ENCODE results near the gene BBS4. TPM values are rescaled to one million over a fixed set of nuclear protein-coding genes. Genes with fewer than 3 reads are reported as not detected.
A peak's percentile ranks its signal among the peaks of the same experiment; 100 is the strongest.

Gene BBS4
- total and polyA plus RNA-seq, 9 of the 15 experiments (the other 6 are each of a cell fraction or from before 2014, with no cell fraction given): 25.1 to 80.7 (median 38.9) TPM

DNA sequence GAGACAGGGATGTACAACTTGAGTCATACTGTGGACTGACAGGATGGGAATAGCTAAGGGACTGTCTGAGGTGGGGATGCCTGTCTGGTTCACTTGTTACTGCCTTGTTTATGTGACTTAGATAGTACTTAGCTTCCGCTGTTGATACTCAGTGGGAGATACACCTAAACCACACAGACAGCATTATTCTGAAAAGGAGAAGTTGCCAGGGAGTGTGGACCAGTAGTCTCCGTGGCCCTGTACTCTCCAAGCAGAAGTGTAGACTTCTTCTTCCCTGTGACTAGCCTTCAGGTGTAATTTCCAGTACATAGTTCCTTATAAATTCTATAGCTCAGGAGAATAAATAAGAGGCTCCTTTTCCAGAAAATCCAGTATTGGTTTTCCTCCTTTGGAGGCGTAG, 5.1 kb upstream of the BBS4 start:
- no peaks in the 10 kb centered on the region for H3K9me1 ChIP-seq (ENCODE audit: control insufficient read depth, insufficient read depth, low read length)
- H3K79me2 ChIP-seq (ENCODE audit: control insufficient read depth, insufficient read depth, low read length): no peaks in the 10 kb centered on the region
- POLR2A ChIA-PET: interaction anchor here (0.6 kb wide), 1 partner anchor 99 kb away, joined by 3 read pairs; no protein-coding TSS in a partner anchor
- in situ Hi-C loops (cut with MboI): no loop called here
- 21% methylated on average over 3 of the region's 3 CpGs for WGBS (ENCODE audit: insufficient coverage, low coverage, missing lambda C conversion rate)
- BruUV-seq (replicated peaks): no TSS peak
- H2AFZ ChIP-seq (ENCODE audit: low read depth, low read length): no peak overlapping the region; the same call in 1 of the 2 replicates
- no peaks in the 10 kb centered on the region for H3K36me3 ChIP-seq (ENCODE audit: control insufficient read depth, insufficient read depth, low read length)
- no peak overlapping the region for H3K9ac ChIP-seq (ENCODE audit: insufficient read depth in 1 of 2, low read depth in 2 of 2, low read length in 2 of 2)
- H3K4me1 ChIP-seq (replicated peaks in 1 of 2; ENCODE audit: control insufficient read depth in 2 of 2, insufficient read depth in 2 of 2, low read length in 2 of 2): peaks cover 0 to 5% of the 10 kb centered on the region in 2 experiments; a peak in 2 of 5 replicates
- CTCF ChIA-PET (ENCODE audit: low intra/inter-chr PET ratio): no interaction called here
- H4K20me1 ChIP-seq (replicated peaks; ENCODE audit: control insufficient read depth, insufficient read depth, low read length): no peaks in the 10 kb centered on the region
- DNase-seq (ENCODE audit: extremely low read depth in 1 of 4, low spot score in 3 of 4) (no peak), FAIRE-seq (peak; percentile 64), ATAC-seq (peak; percentile 39)
- intact Hi-C loops (cut with micrococcal nuclease): no loop called here
- TF ChIP-seq, protein P1, sequence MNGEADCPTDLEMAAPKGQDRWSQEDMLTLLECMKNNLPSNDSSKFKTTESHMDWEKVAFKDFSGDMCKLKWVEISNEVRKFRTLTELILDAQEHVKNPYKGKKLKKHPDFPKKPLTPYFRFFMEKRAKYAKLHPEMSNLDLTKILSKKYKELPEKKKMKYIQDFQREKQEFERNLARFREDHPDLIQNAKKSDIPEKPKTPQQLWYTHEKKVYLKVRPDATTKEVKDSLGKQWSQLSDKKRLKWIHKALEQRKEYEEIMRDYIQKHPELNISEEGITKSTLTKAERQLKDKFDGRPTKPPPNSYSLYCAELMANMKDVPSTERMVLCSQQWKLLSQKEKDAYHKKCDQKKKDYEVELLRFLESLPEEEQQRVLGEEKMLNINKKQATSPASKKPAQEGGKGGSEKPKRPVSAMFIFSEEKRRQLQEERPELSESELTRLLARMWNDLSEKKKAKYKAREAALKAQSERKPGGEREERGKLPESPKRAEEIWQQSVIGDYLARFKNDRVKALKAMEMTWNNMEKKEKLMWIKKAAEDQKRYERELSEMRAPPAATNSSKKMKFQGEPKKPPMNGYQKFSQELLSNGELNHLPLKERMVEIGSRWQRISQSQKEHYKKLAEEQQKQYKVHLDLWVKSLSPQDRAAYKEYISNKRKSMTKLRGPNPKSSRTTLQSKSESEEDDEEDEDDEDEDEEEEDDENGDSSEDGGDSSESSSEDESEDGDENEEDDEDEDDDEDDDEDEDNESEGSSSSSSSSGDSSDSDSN (IDR thresholded peaks at IDR 0.05; ENCODE audit: borderline replicate concordance in 1 of 2, low read depth in 2 of 2, low read length in 2 of 2): no peak
- no peak for TF ChIP-seq MEF2A (IDR thresholded peaks at IDR 0.05; ENCODE audit: control insufficient read depth, low read depth, low read length)
- H3K9me3 ChIP-seq (replicated peaks; ENCODE audit: control insufficient read depth, insufficient read depth, low read depth, low read length): no peaks in the 10 kb centered on the region
- no peak overlapping the region for H3K27ac ChIP-seq (ENCODE audit: extremely low read depth, low read depth, low read length)
- H3K27me3 ChIP-seq (ENCODE audit: control insufficient read depth in 2 of 2, insufficient read depth in 2 of 2, low read length in 2 of 2): peaks cover 13 to 18% of the 10 kb centered on the region in 2 experiments; a peak in 4 of 5 replicates
- no peak overlapping the region for H3K4me3 ChIP-seq
- H3K4me2 ChIP-seq (ENCODE audit: insufficient read depth, low read length): no peak overlapping the region

DNA sequence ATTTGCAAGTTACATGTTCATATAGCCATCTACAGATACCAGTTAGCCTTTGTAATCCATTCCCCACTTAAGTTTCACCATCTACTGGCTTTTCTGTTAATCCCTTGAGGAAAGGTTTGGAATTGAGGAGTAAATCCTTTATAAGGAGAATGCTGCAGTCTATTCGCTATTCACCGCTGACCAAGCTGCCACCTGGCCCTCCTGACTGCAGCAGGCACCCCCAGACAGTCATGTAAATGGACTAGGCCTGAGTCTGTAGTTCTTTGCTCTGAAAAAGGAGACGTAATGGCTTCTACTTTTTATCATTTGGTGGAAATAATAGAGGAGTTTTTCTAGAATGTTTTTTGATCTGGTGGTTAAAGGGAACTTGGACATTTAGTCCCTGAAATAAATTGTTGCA, 3.2 kb upstream of the BBS4 start:
- in situ Hi-C loops (cut with MboI): no loop called here
- CTCF ChIA-PET (ENCODE audit: low intra/inter-chr PET ratio): no interaction called here
- TF ChIP-seq CBX2 (IDR thresholded peaks at IDR 0.05; ENCODE audit: insufficient read depth, low read length, poor library complexity, severe bottlenecking): no peak
- TF ChIP-seq ZNF174 (CRISPR knock-in tag; IDR thresholded peaks at IDR 0.05): no peak
- TF ChIP-seq TAF9B (IDR thresholded peaks at IDR 0.05; ENCODE audit: partially characterized antibody): no peak
- TF ChIP-seq, protein P2, sequence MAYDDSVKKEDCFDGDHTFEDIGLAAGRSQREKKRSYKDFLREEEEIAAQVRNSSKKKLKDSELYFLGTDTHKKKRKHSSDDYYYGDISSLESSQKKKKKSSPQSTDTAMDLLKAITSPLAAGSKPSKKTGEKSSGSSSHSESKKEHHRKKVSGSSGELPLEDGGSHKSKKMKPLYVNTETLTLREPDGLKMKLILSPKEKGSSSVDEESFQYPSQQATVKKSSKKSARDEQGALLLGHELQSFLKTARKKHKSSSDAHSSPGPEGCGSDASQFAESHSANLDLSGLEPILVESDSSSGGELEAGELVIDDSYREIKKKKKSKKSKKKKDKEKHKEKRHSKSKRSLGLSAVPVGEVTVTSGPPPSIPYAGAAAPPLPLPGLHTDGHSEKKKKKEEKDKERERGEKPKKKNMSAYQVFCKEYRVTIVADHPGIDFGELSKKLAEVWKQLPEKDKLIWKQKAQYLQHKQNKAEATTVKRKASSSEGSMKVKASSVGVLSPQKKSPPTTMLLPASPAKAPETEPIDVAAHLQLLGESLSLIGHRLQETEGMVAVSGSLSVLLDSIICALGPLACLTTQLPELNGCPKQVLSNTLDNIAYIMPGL (CRISPR knock-in tag; IDR thresholded peaks at IDR 0.05): no peak
- TF ChIP-seq CBX3 (IDR thresholded peaks at IDR 0.05; ENCODE audit: borderline replicate concordance in 1 of 2, low read length in 2 of 2): no peak
- TF ChIP-seq BRCA1 (IDR thresholded peaks at IDR 0.05): no peak
- no peak for TF ChIP-seq BRCA1 (CRISPR knock-in tag; IDR thresholded peaks at IDR 0.05)
- TF ChIP-seq, protein P3, sequence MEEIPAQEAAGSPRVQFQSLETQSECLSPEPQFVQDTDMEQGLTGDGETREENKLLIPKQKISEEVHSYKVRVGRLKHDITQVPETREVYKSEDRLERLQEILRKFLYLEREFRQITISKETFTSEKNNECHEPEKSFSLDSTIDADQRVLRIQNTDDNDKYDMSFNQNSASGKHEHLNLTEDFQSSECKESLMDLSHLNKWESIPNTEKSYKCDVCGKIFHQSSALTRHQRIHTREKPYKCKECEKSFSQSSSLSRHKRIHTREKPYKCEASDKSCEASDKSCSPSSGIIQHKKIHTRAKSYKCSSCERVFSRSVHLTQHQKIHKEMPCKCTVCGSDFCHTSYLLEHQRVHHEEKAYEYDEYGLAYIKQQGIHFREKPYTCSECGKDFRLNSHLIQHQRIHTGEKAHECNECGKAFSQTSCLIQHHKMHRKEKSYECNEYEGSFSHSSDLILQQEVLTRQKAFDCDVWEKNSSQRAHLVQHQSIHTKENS (CRISPR knock-in tag; IDR thresholded peaks at IDR 0.05): no peak

More for the DNA sequence above, 3.2 kb upstream of the BBS4 start:
- Histone ChIP-seq H3K27me3 (ENCODE audit: control insufficient read depth in 2 of 2, insufficient read depth in 2 of 2, low read length in 2 of 2) (peaks cover 8 to 12% of the 10 kb centered on the region in 2 experiments; a peak in 4 of 5 replicates), H3K79me2 (ENCODE audit: control insufficient read depth, insufficient read depth, low read length) (peaks cover 15% of the 10 kb centered on the region), H3K27ac (ENCODE audit: extremely low read depth, low read depth, low read length) (no peak overlapping the region), H2AFZ (ENCODE audit: low read depth, low read length) (no peak overlapping the region), H3K9me1 (ENCODE audit: control insufficient read depth, insufficient read depth, low read length) (no peaks in the 10 kb centered on the region), H3K9ac (ENCODE audit: insufficient read depth in 1 of 2, low read depth in 2 of 2, low read length in 2 of 2) (no peak overlapping the region), H4K20me1 (replicated peaks; ENCODE audit: control insufficient read depth, insufficient read depth, low read length) (no peaks in the 10 kb centered on the region), H3K36me3 (ENCODE audit: control insufficient read depth, insufficient read depth, low read length) (peaks cover 2% of the 10 kb centered on the region; the same call in 1 of the 3 replicates), H3K4me2 (ENCODE audit: insufficient read depth, low read length) (no peak overlapping the region), H3K4me3 (no peak overlapping the region), H3K9me3 (replicated peaks; ENCODE audit: control insufficient read depth, insufficient read depth, low read depth, low read length) (no peaks in the 10 kb centered on the region), H3K4me1 (replicated peaks in 1 of 2; ENCODE audit: control insufficient read depth in 2 of 2, insufficient read depth in 2 of 2, low read length in 2 of 2) (peaks cover 0 to 5% of the 10 kb centered on the region in 2 experiments; a peak in 2 of 5 replicates)
- ATAC-seq (no peak), DNase-seq (ENCODE audit: extremely low read depth in 1 of 4, low spot score in 3 of 4) (no peak), FAIRE-seq (no peak)
- intact Hi-C loops (cut with micrococcal nuclease): no loop called here
- BruUV-seq (replicated peaks): no TSS peak
- WGBS (ENCODE audit: insufficient coverage, low coverage, missing lambda C conversion rate): 61% methylated on average over 3 of the region's 3 CpGs
- POLR2A ChIA-PET: no interaction called here

Measured in K562 (cell line).